K562 (cell line): ENCODE data around the gene PPP2R5A. TPM values are rescaled to one million over a fixed set of nuclear protein-coding genes. Genes with fewer than 3 reads are reported as not detected.

Experiments
- ATAC-seq: fragments of 200-7000 bp; cut with Tn5 transposase; 3 replicates; pipeline ENCODE4 v1.9.1; 2020; ENCODE audit warnings: moderate library complexity
- BruUV-seq: library from RNA; stranded (reverse); fragments of 400-500 nt; replicated peaks from 2 replicates; lab custom pipeline; 2021; lab: Mats Ljungman, UMichigan
- CTCF ChIA-PET: fragments of 300-600 bp; formaldehyde crosslinking; extraction: SDS; loops from one replicate; lab custom pipeline; 2021; ENCODE audit warnings: low intra/inter-chr PET ratio; lab: Yijun Ruan, JAX
- POLR2A ChIA-PET: fragments of 300-600, 350-650 bp; sonication (Branson Sonifier 250); formaldehyde crosslinking; extraction: SDS; loops from one replicate; lab custom pipeline; 2021; ENCODE audit warnings: antibody characterized with exemption, inconsistent platforms; lab: Yijun Ruan, JAX
- DNase-seq, 4 experiments: peaks; one replicate each; pipeline versions ENCODE4 v3.0.0 to v3.0.0-alpha.2; 2011 to 2018; ENCODE audit warnings: low spot score in 3 of 4, mixed read lengths in 3 of 4; ENCODE audit errors: extremely low read depth in 1 of 4
- FAIRE-seq: peaks from 2 replicates; lab custom pipeline; 2011; peaks lifted over from hg19 to GRCh38; lab: Jason Lieb, UNC
- H2AFZ ChIP-seq: 2 replicates; pipeline ENCODE4 v1.6.0; 2011; ENCODE audit warnings: low read depth, low read length, control low read depth, inconsistent platforms
- H3K27ac ChIP-seq: fragments of 200-600 bp; 3 replicates; pipeline ENCODE4 v1.8.0; 2011; ENCODE audit warnings: low read depth, mild to moderate bottlenecking, control low read depth, inconsistent platforms, low read length, moderate library complexity, mixed read lengths; ENCODE audit errors: extremely low read depth
- H3K27me3 ChIP-seq, 2 experiments: fragments of 300-600 bp in 1 of 2; 2 replicates in 1 of 2; 3 replicates in 1 of 2; pipeline versions ENCODE4 v1.6.0 to v1.8.0; 2011; ENCODE audit warnings: inconsistent platforms in 2 of 2, low read length in 2 of 2, mild to moderate bottlenecking in 1 of 2, mixed read lengths in 1 of 2, moderate library complexity in 1 of 2; ENCODE audit not compliant: control insufficient read depth in 2 of 2, insufficient read depth in 2 of 2
- H3K36me3 ChIP-seq: fragments of 300-600 bp; 3 replicates; pipeline ENCODE4 v1.8.0; 2011; ENCODE audit warnings: mild to moderate bottlenecking, low read length, inconsistent platforms; ENCODE audit not compliant: control insufficient read depth, insufficient read depth
- H3K4me1 ChIP-seq, 2 experiments: fragments of 200-600 bp in 1 of 2; replicated peaks in 1 of 2; 2 replicates in 1 of 2; 3 replicates in 1 of 2; pipeline versions ENCODE4 v1.5.1 to v1.8.0; 2011; ENCODE audit warnings: inconsistent platforms in 2 of 2, low read length in 2 of 2, mild to moderate bottlenecking in 1 of 2, mixed read lengths in 1 of 2, moderate library complexity in 1 of 2; ENCODE audit not compliant: control insufficient read depth in 2 of 2, insufficient read depth in 2 of 2
- H3K4me2 ChIP-seq: 2 replicates; pipeline ENCODE4 v1.6.1; 2011; ENCODE audit warnings: low read length, control low read depth, inconsistent platforms, mixed read lengths; ENCODE audit not compliant: insufficient read depth
- H3K4me3 ChIP-seq: fragments of 200-600 bp; sonication (generic), shearing (Covaris generic); 2 replicates; pipeline ENCODE4 v1.5.1; 2016; ENCODE audit warnings: control low read depth, inconsistent platforms
- H3K79me2 ChIP-seq: fragments of 200-600 bp; 3 replicates; pipeline ENCODE4 v1.8.0; 2011; ENCODE audit warnings: low read length, inconsistent platforms; ENCODE audit not compliant: control insufficient read depth, insufficient read depth
- H3K9ac ChIP-seq, 2 experiments: 2 replicates each; pipeline versions ENCODE4 v1.6.0 to v1.6.1; 2011; ENCODE audit warnings: low read depth in 2 of 2, low read length in 2 of 2, control low read depth in 1 of 2, inconsistent platforms in 1 of 2, mild to moderate bottlenecking in 1 of 2, mixed read lengths in 1 of 2; ENCODE audit not compliant: insufficient read depth in 1 of 2
- H3K9me1 ChIP-seq: one replicate; pipeline ENCODE4 v1.6.0; 2011; ENCODE audit warnings: inconsistent platforms, mild to moderate bottlenecking, low read length, moderate library complexity; ENCODE audit not compliant: control insufficient read depth, insufficient read depth
- H3K9me3 ChIP-seq: replicated peaks from 2 replicates; pipeline ENCODE4 v1.5.1; 2011; ENCODE audit warnings: low read depth, low read length, inconsistent platforms; ENCODE audit not compliant: control insufficient read depth, insufficient read depth
- H4K20me1 ChIP-seq: replicated peaks from 2 replicates; pipeline ENCODE4 v1.6.1; 2011; ENCODE audit warnings: low read length, inconsistent platforms, mixed read lengths; ENCODE audit not compliant: control insufficient read depth, insufficient read depth
- BRD4 ChIP-seq: fragments of 200-600 bp; sonication (generic); IDR thresholded peaks from 2 replicates; pipeline ENCODE4 v1.6.1; 2017; ENCODE audit warnings: inconsistent platforms
- NCOA1 ChIP-seq: fragments of 450-650 bp; IDR thresholded peaks from 2 replicates; pipeline ENCODE4 v1.6.1; 2016; ENCODE audit warnings: low read depth
- WGBS: fragments of 100-300 bp; shearing (Covaris generic); methylation state at CpG from one replicate; pipeline ENCODE4 v1.1.6; 2016; ENCODE audit warnings: low coverage, mixed read lengths; ENCODE audit not compliant: insufficient coverage; ENCODE audit errors: missing lambda C conversion rate; 5-methylcytosine and 5-hydroxymethylcytosine counted together
- in situ Hi-C: fragments of 300-500 bp; cut with MboI; formaldehyde crosslinking; loops from 4 replicates; pipeline ENCODE4 v1.15.0; 2018; ENCODE audit warnings: inconsistent platforms, mixed read lengths
- intact Hi-C: fragments of 100-400 bp; cut with micrococcal nuclease; formaldehyde crosslinking; loops from 2 replicates; pipeline ENCODE4 v1.14.2; 2022
- polyA plus RNA-seq, 8 experiments: library from polyadenylated mRNA; depleted of rRNA in 4 of 8; stranded (reverse) in 5 of 8; unstranded in 3 of 8; fragments of >200 nt; fragmentation: Nextera tagmentation in 2 of 8; fragmentation: Illumina TruSeq in 1 of 8; extraction: Ambion mirVana in 2 of 8; extraction: Trizol in 1 of 8; gene quantifications; 2 replicates each; pipeline versions ENCODE4 v1.2.1 to v1.2.3, GENCODE V29; 2011 to 2014; ENCODE audit warnings: inconsistent platforms in 1 of 8, missing spikeins in 1 of 8
- total RNA-seq, 7 experiments: library from RNA; depleted of rRNA in 6 of 7; stranded (reverse); fragments of >200 nt in 6 of 7; fragmentation: Illumina TruSeq in 2 of 7; extraction: Trizol in 2 of 7; gene quantifications; 2 replicates each; pipeline versions ENCODE4 v1.2.1 to v1.2.3, GENCODE V29; 2011 to 2021; ENCODE audit warnings: low replicate concordance in 1 of 7
- TF ChIP-seq, protein P1 (sequence below): fragments of 250-450 bp; sonication (Bioruptor Pico); IDR thresholded peaks from 2 replicates; pipeline ENCODE4 v1.5.0; 2021

The PPP2R5A gene
- total and polyA plus RNA-seq, 9 of the 15 experiments (the other 6 are each of a cell fraction or from before 2014, with no cell fraction given), result 26.9 to 106 (median 64.3) TPM

DNA sequence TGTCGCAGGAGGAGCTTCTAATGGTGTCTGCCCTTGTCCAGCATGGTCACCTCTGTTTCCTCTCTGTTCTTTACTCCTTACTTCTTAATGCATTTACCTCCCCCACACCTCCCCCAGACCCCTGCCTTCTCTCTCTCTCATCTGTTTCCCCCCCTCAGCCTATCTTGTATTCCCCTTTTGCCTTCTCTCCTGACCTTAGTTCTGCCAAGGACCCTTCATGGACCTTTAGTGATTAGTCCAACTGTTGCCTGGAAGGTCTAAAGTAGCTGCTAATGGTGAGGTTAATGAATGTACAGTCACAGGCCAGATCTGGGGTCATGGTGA is 42.3 kb upstream of the PPP2R5A start (continued):
- TF ChIP-seq, protein P1, sequence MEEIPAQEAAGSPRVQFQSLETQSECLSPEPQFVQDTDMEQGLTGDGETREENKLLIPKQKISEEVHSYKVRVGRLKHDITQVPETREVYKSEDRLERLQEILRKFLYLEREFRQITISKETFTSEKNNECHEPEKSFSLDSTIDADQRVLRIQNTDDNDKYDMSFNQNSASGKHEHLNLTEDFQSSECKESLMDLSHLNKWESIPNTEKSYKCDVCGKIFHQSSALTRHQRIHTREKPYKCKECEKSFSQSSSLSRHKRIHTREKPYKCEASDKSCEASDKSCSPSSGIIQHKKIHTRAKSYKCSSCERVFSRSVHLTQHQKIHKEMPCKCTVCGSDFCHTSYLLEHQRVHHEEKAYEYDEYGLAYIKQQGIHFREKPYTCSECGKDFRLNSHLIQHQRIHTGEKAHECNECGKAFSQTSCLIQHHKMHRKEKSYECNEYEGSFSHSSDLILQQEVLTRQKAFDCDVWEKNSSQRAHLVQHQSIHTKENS, result no peak

DNA sequence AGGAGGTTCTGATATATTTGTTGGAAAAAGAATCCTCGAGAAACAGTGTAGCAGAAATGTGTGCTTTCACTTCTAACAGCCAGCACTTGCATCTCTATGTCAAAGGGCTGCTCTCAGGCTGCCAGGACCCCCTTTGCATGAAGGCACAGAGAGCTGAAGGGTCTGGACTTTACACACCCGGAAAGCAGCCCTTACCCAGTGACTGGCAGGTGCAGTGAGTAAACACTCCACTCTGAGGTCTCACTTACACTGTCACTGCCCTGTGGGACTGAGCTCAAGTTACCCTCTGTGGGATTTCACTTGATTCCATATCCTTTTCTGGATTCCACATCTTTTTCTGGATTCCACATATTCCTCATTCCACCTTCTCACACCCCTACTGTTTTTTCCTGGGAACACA is 40.8 kb upstream of the PPP2R5A start:
- ATAC-seq (no peak), FAIRE-seq (no peak), DNase-seq (no peak)
- no peak overlapping the region for H2AFZ ChIP-seq
- H3K79me2 ChIP-seq, result no peaks in the 10 kb centered on the region
- H3K27ac ChIP-seq, result no peak overlapping the region
- no peak overlapping the region for H3K4me2 ChIP-seq
- 40% methylated on average over 2 of the region's 2 CpGs for WGBS
- H3K36me3 ChIP-seq, result no peaks in the 10 kb centered on the region; the same call in 2 of the 3 replicates
- POLR2A ChIA-PET, result interaction anchor here (0.8 to 2.6 kb wide), 3 partner anchors 10 to 18 kb away, joined by 3 to 13 read pairs (median 4); no protein-coding TSS in a partner anchor
- H3K4me1 ChIP-seq, result peaks cover 6 to 42% of the 10 kb centered on the region in 2 experiments
- intact Hi-C loops (no loop called here), in situ Hi-C loops (no loop called here)
- BruUV-seq, result no TSS peak
- H3K9ac ChIP-seq, result no peak overlapping the region
- H3K4me3 ChIP-seq, result no peak overlapping the region
- H4K20me1 ChIP-seq, result no peaks in the 10 kb centered on the region
- H3K27me3 ChIP-seq, result no peaks in the 10 kb centered on the region
- CTCF ChIA-PET, result no interaction called here
- no peak for TF ChIP-seq NCOA1
- no peak for TF ChIP-seq BRD4
- no peaks in the 10 kb centered on the region for H3K9me1 ChIP-seq
- H3K9me3 ChIP-seq, result no peaks in the 10 kb centered on the region
